ENCODE measurements around the gene SPATA6.

DNA sequence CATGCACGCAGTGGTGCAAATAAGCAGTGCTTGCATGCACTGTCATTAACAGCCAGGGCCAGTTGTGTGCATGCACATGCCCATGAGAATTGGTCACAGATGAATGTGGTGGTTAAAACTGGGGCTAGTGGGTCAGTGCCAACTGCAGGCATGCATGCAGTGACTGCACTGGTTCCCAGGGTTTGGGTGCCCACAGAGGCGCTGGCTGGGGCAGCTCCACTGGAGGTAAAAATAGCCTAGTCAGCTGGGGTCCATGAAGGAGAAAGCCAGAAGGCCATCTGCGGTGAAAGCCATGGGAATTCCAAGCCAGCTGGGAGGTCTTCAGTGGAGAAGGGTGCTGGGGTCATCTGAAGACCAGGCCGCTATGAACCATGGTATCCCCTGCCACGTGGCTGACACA, 179.3 kb downstream of the SPATA6 start:
- TF ChIP-seq CTCF (conservative IDR thresholded peaks at IDR 0.05 in 1 of 2, IDR thresholded peaks at IDR 0.05 in 1 of 2; ENCODE audit: low read depth in 1 of 2, low read length in 2 of 2): no peak
- no peak for TF ChIP-seq EZH2 (IDR thresholded peaks at IDR 0.05; ENCODE audit: low read length, missing control alignments)

Data from fibroblast of lung (primary cell).